ENCODE data around the gene RTN4. TPM values are rescaled to one million over a fixed set of nuclear protein-coding genes. Genes with fewer than 3 reads are reported as not detected.
A peak's percentile ranks its signal among the peaks of the same experiment; 100 is the strongest.

RTN4 gene
- total and polyA plus RNA-seq, 3 donors from 2014 or later: 107 to 183 (median 112) TPM

DNA sequence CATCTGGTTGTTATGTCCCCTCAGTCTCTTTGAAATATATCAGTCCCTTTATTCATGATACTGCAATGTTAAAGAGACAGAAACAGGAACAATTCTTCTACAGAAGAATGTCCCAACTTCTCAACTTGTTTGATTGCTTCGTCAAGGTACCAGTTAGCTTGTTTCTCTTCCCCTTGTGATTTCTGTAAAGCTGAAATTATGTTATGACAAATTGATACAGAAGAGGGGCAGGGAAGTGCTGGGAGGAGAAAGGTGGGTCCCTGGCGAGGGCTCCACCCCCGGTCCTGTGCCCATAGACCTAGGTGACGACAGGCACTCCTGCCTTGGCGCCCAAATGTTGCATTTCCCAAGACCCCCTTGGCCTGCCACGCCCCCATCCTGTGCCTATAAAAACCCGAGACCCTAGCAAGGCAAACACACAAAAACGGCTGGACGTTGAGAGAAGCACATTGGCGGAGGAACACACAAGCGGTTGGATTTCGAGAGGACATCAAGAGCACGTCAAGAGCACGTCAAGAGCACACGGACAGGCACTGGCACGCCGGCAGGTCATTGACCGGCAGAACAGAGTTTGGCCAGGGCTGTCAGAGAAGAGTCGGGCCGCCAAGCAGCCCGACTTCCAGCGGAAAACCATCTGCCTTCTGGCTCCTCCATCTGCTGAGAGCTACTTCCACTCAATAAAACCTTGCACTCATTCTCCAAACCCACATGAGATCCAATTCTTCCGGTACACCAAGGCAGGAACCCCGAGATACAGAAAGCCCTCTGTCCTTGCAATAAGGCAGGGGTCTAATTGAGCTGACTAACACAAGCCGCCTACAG, 11.5 kb upstream of the RTN4 start:
- no peak for TF ChIP-seq POLR2A (IDR thresholded peaks at IDR 0.05)
- TF ChIP-seq CTCF (IDR thresholded peaks at IDR 0.05): no peak
- intact Hi-C loops (cut with DNase I; ENCODE audit: low total_unique reads): no loop called here
- Histone ChIP-seq H3K9me3 (no peaks in the 10 kb centered on the region), H3K4me1 (no peaks in the 10 kb centered on the region), H3K27me3 (no peaks in the 10 kb centered on the region), H3K4me3 (peak overlapping the region; percentile 5 to 24), H3K27ac (no peak overlapping the region), H3K36me3 (ENCODE audit: low read depth, missing control alignments) (no peaks in the 10 kb centered on the region)
- peak; percentile 22 for DNase-seq
- WGBS, 2 donors: 70 to 76% methylated on average over 25 of the region's 25 CpGs

DNA sequence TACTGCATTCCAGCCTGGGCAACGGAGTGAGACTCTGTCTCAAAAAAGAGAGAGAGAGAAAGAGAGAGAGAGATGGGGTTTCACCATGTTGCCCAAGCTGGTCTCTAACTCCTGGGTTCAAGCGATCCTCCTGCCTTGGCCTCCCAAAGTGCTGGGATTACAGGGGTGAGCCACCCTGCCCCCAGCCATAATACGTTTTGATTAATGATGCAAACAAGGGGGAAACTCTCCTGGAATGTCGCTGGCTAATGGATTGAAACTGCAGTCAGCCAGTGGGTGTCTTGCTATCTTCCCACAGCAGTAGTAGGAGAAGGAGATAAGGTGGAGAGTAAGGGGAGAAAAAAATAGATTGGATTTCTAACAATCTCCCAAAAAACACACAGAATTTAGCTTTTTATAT, 9.5 kb upstream of the RTN4 start:
- no peak for DNase-seq
- H3K27me3 ChIP-seq: no peaks in the 10 kb centered on the region
- no peaks in the 10 kb centered on the region for H3K4me1 ChIP-seq
- intact Hi-C loops (cut with DNase I; ENCODE audit: low total_unique reads): no loop called here
- H3K4me3 ChIP-seq: no peak overlapping the region
- 70 to 82% methylated on average over 4 of the region's 4 CpGs for WGBS, 2 donors
- no peak overlapping the region for H3K27ac ChIP-seq
- no peaks in the 10 kb centered on the region for H3K36me3 ChIP-seq (ENCODE audit: low read depth, missing control alignments)
- H3K9me3 ChIP-seq: no peaks in the 10 kb centered on the region
- TF ChIP-seq POLR2A (IDR thresholded peaks at IDR 0.05) (no peak), CTCF (IDR thresholded peaks at IDR 0.05) (no peak)

GRCh38 chr2:55057474-55057873, 7.2 kb upstream of the RTN4 start:
- Histone ChIP-seq H3K27me3 (no peaks in the 10 kb centered on the region), H3K36me3 (ENCODE audit: low read depth, missing control alignments) (no peaks in the 10 kb centered on the region), H3K4me3 (no peak overlapping the region), H3K4me1 (no peaks in the 10 kb centered on the region), H3K27ac (no peak overlapping the region), H3K9me3 (no peaks in the 10 kb centered on the region)
- no peak for DNase-seq
- intact Hi-C loops (cut with DNase I; ENCODE audit: low total_unique reads): no loop called here
- 93 to 94% methylated on average over 3 of the region's 3 CpGs for WGBS, 2 donors
- TF ChIP-seq POLR2A (IDR thresholded peaks at IDR 0.05): no peak
- TF ChIP-seq CTCF (IDR thresholded peaks at IDR 0.05): no peak

DNA sequence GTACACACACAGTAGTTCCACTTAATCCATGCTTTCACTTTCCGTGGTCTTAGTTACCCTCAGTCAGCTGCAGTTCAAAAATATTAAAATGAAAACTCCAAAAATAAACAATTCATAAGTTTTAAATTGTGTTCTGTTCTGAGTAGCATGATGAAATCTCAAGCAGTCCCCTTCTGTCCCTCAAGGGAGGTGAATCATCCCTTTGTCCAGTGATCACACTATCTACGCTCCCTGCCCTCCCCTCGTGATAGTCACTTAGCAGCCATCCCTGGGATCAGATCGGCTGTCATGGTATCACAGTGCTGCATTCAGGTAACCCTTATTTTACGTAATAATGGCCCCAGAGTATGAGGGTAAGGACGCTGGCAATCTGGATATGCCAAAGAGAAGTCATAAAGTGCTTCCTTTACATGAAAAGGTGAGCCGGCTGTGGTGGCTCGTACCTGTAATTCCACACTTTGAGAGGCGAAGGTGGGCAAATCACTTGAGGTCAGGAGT, 5.8 kb upstream of the RTN4 start:
- peaks cover 4% of the 10 kb centered on the region for H3K4me1 ChIP-seq
- H3K36me3 ChIP-seq (ENCODE audit: low read depth, missing control alignments): no peaks in the 10 kb centered on the region
- intact Hi-C loops (cut with DNase I; ENCODE audit: low total_unique reads): no loop called here
- H3K4me3 ChIP-seq: no peak overlapping the region
- no peaks in the 10 kb centered on the region for H3K27me3 ChIP-seq
- DNase-seq: no peak
- TF ChIP-seq POLR2A (IDR thresholded peaks at IDR 0.05) (no peak), CTCF (IDR thresholded peaks at IDR 0.05) (no peak)
- no peak overlapping the region for H3K27ac ChIP-seq
- WGBS, 2 donors: 79 to 85% methylated on average over 9 of the region's 9 CpGs
- H3K9me3 ChIP-seq: no peaks in the 10 kb centered on the region
